K562 treated with DMSO at 1 percent for 12 hours (cell line): ENCODE results near the gene ARFGEF2. TPM values are rescaled to one million over a fixed set of nuclear protein-coding genes. Genes with fewer than 3 reads are reported as not detected.

Experiments
- total RNA-seq: library from RNA; unstranded; fragments of 300-600 nt; gene quantifications from 2 replicates; pipeline ENCODE4 v1.2.3, GENCODE V29; 2022; ENCODE audit not compliant: insufficient read depth

Gene ARFGEF2
- 2.4 and 15.9 TPM in 2 replicates for total RNA-seq

GRCh38 chr20:48921168-48921882 is at the start of gene ARFGEF2:
Gene ARFGEF2 (plus strand): TSS chr20:48921711. CDS start chr20:48921890, 179 bp downstream.

DNA sequence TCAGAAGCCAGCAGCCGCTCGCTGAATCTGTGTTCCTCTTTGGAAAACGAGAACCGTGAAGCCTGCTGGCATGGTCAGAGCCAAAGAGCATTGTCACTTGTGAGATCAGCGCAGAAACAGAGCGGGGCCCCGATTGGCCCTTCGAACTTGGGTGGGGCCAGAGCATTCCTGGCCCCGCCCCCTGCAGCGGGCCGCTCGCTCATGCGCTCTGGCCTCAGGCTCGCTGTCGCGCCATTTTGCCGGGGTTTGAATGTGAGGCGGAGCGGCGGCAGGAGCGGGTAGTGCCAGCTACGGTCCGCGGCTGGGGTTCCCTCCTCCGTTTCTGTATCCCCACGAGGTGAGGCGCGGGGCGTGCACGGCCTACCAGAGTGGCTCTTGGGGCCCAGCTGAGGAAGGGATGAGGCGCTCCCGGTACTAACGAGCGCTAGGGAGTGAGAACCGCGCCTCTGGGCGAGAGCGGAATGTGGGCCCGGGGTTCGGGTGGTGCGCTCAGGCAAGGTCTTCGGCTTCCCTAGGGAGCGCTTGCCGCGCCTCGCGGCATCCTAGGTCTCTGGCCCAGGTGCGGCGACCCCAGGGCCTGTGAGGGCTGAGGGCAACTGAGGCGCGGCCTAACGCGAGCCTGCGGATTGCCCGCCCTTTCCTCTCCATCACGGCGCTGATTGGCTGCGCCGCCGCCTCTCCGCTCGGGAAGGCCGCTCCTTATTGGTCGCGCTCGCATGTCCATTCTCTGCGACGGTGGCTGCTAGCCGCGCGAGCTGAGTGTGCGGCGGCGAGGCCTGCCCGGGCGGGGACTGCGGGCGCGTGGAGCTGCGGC is 124.8 kb downstream of the ARFGEF2 start, which contains the start of gene CSE1L:
Gene CSE1L, plus strand, starts transcription at position 226 of the 814 bp plus-strand sequence. CDS start 12,152 bp downstream, outside the sequence.

Other genes starting within 250 kb of the ARFGEF2 start
- gene PREX1, start 93.7 kb upstream of the ARFGEF2 start, total RNA-seq, result 9.7 and 22.1 TPM in 2 replicates
- gene CSE1L, start 124.6 kb downstream of the ARFGEF2 start, total RNA-seq, result 47.1 and 114 TPM in 2 replicates